GM10266 (cell line): ENCODE data around the gene PEBP1.

ENCODE experiments used
- DNase-seq: peaks from one replicate; pipeline ENCODE4 v3.0.0; 2012; ENCODE audit errors: extremely low spot score
- TF ChIP-seq, protein P1 (sequence below): IDR thresholded peaks from 2 replicates; pipeline ENCODE4 v1.5.1; 2012; ENCODE audit warnings: mild to moderate bottlenecking, low read depth; ENCODE audit not compliant: control insufficient read depth, insufficient read depth; ENCODE audit errors: missing control alignments

PEBP1 gene

GRCh38 chr12:118102609-118103008, 33.3 kb upstream of the PEBP1 start:
- peak; percentile 29 for DNase-seq
- TF ChIP-seq, protein P1, sequence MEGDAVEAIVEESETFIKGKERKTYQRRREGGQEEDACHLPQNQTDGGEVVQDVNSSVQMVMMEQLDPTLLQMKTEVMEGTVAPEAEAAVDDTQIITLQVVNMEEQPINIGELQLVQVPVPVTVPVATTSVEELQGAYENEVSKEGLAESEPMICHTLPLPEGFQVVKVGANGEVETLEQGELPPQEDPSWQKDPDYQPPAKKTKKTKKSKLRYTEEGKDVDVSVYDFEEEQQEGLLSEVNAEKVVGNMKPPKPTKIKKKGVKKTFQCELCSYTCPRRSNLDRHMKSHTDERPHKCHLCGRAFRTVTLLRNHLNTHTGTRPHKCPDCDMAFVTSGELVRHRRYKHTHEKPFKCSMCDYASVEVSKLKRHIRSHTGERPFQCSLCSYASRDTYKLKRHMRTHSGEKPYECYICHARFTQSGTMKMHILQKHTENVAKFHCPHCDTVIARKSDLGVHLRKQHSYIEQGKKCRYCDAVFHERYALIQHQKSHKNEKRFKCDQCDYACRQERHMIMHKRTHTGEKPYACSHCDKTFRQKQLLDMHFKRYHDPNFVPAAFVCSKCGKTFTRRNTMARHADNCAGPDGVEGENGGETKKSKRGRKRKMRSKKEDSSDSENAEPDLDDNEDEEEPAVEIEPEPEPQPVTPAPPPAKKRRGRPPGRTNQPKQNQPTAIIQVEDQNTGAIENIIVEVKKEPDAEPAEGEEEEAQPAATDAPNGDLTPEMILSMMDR, result no peak

- DNase-seq, result peak; percentile 38
- TF ChIP-seq, protein P1, result no peak
Measured at GRCh38 chr12:118103201-118103600, 32.7 kb upstream of the PEBP1 start.

DNA sequence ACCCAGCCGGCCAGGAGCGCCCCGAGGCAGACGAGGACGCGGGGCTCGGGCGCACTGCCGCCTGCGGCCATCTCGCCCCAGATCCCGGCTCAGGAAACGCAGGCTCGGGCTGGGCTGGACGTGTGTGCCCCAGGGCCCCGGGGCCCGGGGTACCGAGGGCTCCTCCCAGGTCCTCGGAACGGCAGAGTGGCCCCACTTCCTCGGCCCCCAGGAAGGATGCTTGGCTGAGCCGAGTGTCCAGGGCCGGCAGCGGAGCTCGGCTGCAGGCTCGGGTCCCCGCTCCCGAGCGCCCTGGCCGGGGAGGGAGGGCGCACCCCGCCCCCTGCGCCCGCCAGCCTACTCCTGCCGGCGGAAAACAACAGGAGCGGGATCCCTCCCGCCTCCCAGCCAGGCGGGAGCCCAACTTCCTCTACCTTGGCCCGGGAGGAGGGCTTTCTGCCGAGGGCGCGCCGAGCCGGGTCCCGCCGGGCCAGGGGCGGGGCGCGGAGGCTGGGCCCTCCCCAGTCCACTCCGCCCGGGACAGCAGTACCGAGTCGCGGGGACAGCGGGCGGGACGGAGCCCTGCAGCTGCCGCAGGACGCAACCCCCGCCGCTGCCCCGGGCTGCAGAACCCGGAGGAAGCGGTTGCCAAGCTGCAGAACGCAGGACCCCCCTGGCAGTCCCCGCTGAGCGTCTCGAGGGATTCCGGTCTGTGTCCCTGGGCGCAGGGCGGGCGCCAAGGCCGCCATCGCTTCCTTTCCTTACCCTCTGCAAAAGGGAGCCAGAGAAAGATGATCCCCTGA, 32.1 kb upstream of the PEBP1 start, which contains the start of gene VSIG10:
TSS of gene VSIG10 (minus strand) at position 411 of the 782 bp plus-strand sequence. CDS start at position 71, 340 bp downstream.
- peak; percentile 73 for DNase-seq
- TF ChIP-seq, protein P1, result no peak

GRCh38 chr12:118107011-118107410, 28.9 kb upstream of the PEBP1 start:
- TF ChIP-seq, protein P1, result no peak
- no peak for DNase-seq

- TF ChIP-seq, protein P1, result no peak
- no peak for DNase-seq
Measured at GRCh38 chr12:118107694-118108093, 28.2 kb upstream of the PEBP1 start.

GRCh38 chr12:118109088-118109487, 26.8 kb upstream of the PEBP1 start:
- TF ChIP-seq, protein P1, result no peak
- DNase-seq, result no peak

GRCh38 chr12:118119449-118119879, 16.5 kb upstream of the PEBP1 start:
- TF ChIP-seq, protein P1, result peak; percentile 19
- DNase-seq, result no peak
